GM21825 (cell line): ENCODE results near the gene MRPL33.

ENCODE experiments used
- ATAC-seq: cut with Tn5 transposase; IDR thresholded peaks from one replicate; pipeline ENCODE4 v1.9.1; 2021; ENCODE audit warnings: mild to moderate bottlenecking, moderate library complexity; ENCODE audit not compliant: unreplicated experiment

The MRPL33 gene

GRCh38 chr2:27776097-27776496, 4.6 kb downstream of the MRPL33 start:
- no peak for ATAC-seq

GRCh38 chr2:27776696-27777095, 5.2 kb downstream of the MRPL33 start:
- ATAC-seq, result no peak

- ATAC-seq, result no peak
Observed at GRCh38 chr2:27779417-27780055, 8.0 kb downstream of the MRPL33 start.

- no peak for ATAC-seq
Observed at GRCh38 chr2:27781496-27781895, 10.0 kb downstream of the MRPL33 start.

GRCh38 chr2:27782701-27783100, 11.2 kb downstream of the MRPL33 start:
- no peak for ATAC-seq

GRCh38 chr2:27790796-27791195, 19.3 kb downstream of the MRPL33 start:
- no peak for ATAC-seq

GRCh38 chr2:27792759-27793158, 21.2 kb downstream of the MRPL33 start:
- ATAC-seq, result no peak

GRCh38 chr2:27795093-27795834, 23.7 kb downstream of the MRPL33 start:
- no peak for ATAC-seq

- ATAC-seq, result no peak
Observed at GRCh38 chr2:27795868-27796277, 24.4 kb downstream of the MRPL33 start.

- ATAC-seq, result no peak
Observed at GRCh38 chr2:27796791-27797765, 25.6 kb downstream of the MRPL33 start.

GRCh38 chr2:27797841-27798240, 26.3 kb downstream of the MRPL33 start:
- no peak for ATAC-seq

- no peak for ATAC-seq
Observed at GRCh38 chr2:27798486-27798885, 27.0 kb downstream of the MRPL33 start.

GRCh38 chr2:27798948-27799645, 27.6 kb downstream of the MRPL33 start:
- no peak for ATAC-seq

- ATAC-seq, result no peak
Observed at GRCh38 chr2:27799646-27800010, 28.1 kb downstream of the MRPL33 start.

GRCh38 chr2:27800856-27801255, 29.3 kb downstream of the MRPL33 start:
- ATAC-seq, result no peak

GRCh38 chr2:27802547-27802946, 31.0 kb downstream of the MRPL33 start:
- ATAC-seq, result no peak

- ATAC-seq, result no peak
Observed at GRCh38 chr2:27803046-27803445, 31.5 kb downstream of the MRPL33 start.

- no peak for ATAC-seq
Observed at GRCh38 chr2:27804146-27804545, 32.6 kb downstream of the MRPL33 start.

GRCh38 chr2:27805180-27805579, 33.7 kb downstream of the MRPL33 start:
- ATAC-seq, result no peak

GRCh38 chr2:27806311-27807059, 35.0 kb downstream of the MRPL33 start:
- no peak for ATAC-seq
